Stimulated activated CD8-positive, alpha-beta memory T cell treated with anti-CD3 and anti-CD28 coated beads, Interleukin-2, amount 100 ng/mL, for 1 hour (primary cell): ENCODE measurements around the gene CAPN15.
A peak's percentile ranks its signal among the peaks of the same experiment; 100 is the strongest.
"Not testable (repeated sequence)": the region's sequence is repeated elsewhere in the genome, so short reads cannot be mapped to it uniquely, and the experiment has no call there.

Source experiments
- DNase-seq, 2 donors: peaks; one replicate each; pipeline ENCODE4 v3.0.0-alpha.2; 2020; ENCODE audit warnings: low read depth in 2 of 2

Gene CAPN15

DNA sequence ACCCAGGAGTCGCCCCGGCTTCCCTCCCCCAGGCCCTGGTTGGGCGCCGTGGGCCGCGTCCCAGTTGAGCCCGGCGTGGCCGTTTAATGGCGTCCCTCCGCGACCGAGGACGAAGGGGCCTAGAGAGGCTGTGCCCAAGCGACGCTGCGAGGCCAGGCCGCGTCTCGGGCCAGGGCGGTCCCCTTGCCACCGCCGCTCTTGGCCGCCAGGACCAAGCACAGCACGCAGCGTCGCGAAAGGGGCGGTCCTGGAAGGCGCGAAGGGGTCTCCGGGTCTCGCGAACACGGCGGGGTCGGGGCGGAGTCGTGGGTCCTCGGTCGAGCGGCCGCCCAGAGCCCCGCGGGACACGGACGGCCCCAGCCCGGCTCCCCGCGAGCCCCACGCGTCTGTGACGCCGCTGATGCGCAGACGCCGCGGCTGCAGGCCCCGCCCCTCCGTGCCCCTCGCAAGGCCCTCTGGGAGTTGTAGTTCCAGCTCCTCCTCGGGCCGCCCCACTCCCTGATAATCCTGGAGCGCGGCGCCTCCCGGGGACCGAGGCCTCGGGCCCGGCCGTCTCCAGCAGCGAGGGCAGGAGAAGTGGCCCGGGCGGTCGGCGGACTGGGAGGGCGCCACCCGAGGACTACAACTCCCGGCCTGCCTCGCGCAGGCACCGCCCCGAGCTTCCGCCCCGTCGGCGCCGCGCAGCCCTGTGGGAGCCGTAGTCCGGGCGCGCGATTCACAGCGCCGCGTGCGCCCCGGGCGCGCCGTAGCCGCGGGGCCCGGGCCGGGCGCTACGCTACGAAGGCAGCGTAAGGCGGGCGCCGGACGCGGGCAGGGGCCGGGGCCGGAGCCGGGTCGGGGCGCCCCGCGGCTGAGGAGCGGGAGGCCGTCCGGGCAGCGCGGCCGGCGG is at the start of gene CAPN15:
CAPN15 (plus strand) TSS at position 698 of the 889 bp plus-strand sequence. CDS start 19,127 bp downstream, outside the sequence.
- DNase-seq, result peak; percentile 70 to 77

GRCh38 chr16:478287-478686 is 49.2 kb upstream of the CAPN15 start:
- not testable (repeated sequence) for DNase-seq

- no peak for DNase-seq
These were observed 44.9 kb upstream of the CAPN15 start for GRCh38 chr16:482468-483185.

- DNase-seq, result no peak
These were observed 44.0 kb upstream of the CAPN15 start for GRCh38 chr16:483341-484075.

- no peak for DNase-seq
These were observed 37.9 kb upstream of the CAPN15 start for GRCh38 chr16:489606-490005.

GRCh38 chr16:490768-491167 is 36.7 kb upstream of the CAPN15 start:
- DNase-seq, result no peak

GRCh38 chr16:491220-491919 is 36.1 kb upstream of the CAPN15 start:
- DNase-seq, result no peak

DNA sequence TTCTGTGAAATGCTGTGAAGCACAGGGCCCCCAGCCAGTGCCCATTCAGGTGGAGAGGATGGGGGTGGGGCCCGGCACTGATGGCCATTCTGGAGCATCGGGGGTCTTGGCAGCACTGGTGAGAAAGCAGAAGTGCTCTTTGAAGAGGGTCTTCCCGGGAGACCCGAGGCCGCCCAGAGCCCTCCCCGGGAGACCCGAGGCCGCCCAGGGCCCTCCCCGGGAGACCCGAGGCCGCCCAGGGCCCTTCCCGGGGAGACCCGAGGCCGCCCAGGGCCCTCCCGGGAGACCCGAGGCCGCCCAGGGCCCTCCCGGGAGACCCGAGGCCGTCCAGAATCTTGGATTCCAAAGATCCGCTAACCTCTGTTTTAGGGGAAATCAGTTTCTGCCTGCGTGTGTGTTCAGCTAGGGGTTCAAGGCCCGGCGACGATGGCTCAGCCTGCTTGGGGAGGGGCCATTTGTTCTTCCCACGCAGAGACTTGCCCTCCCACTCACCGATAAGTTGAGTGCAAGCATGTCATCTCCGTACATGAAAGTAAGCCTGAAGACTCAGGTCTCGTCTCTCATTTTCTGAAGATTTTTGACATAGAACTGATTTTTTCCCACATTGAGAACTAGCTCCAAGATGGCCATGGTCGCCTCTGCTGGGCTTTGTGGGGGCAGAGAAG is 35.2 kb upstream of the CAPN15 start:
- no peak for DNase-seq

- DNase-seq, result not testable (repeated sequence)
These were observed 32.8 kb upstream of the CAPN15 start for GRCh38 chr16:494676-495075.

DNA sequence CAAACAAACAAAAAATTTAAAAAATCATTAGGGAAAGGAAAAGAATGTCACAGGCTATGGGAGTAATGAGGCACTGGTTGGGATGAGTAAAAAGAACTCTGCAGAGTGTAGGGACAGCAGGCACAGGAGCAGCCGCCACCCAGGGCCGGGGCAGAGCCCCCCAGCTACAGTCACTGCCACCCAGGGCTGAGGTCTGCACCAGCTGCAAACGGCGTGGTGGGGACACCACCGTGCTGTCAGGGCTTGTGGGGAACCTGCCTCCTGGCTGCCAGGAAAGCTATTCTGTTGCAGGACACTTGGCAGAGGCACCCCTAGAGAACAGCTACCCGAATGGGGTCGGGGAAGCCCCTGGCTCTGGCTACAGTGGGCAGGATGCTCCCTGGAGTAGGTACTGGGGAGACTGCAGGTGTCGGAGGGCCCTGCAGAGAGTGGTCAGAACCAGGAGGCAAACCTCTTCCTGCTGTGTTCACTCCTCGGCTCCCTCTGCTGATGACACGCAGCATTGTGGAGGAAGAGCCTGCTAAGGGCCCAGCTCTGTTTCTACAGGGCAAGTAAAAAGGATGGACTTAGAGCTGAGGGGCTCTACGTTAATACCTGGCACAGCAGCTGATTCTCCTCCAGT is 32.3 kb upstream of the CAPN15 start:
- no peak for DNase-seq

DNA sequence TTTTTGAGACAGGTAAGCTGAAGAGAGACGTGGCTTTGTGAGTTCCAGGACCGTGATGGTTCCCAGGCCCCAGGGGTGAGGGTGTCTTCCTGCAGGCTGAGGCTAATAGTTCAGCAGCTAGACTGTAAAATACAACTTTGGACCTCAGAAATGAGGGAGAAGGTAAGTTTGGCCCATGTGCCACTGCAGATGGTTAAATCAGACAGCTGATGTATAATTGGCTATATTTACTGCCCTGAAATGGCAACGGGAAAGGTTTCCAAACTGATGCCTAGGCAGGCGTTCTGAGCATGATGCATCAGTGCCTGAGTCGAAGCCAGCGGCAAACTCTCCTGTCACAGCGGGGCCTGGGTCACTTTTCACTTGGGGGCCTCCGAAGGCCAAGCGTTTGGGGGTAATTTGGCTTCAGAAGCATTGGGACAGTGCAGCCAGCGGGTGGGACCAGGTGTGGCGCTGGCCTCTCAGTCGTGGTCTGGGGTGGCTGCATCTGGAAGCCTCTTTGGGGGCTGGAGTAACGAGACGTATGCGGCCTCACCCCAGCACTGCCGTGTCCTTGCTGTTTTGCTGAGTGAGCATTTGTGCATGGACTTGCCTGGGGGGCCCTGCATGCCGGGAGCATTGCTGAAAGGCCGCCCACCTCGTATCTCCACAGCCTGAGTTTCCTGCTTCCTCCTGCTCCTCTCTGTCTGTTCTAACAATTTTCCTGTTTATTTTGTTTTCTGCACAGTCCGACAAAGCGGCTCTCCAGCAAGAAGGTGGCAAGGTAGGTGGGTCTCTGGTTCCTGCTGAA is 31.2 kb upstream of the CAPN15 start:
- no peak for DNase-seq

DNA sequence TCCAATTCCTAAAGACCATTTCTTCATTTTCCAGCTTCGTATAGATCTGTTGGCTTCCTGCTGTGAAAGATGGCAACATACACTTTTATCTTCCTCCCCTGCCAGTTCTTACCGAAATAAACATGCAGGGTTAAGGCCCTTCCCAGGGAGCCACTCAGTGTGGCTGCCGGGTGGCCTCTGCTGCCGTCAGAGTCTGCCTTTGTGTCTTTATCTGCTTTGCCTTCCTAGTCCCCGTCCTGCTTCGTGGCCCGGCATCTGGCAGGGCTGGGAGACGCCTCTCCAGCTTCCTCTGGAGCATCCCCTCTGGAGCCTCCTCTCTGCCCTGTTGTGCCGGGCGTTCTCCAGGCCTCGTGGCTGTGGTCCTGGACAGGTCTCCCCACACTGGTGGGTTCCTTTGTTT is 30.3 kb upstream of the CAPN15 start:
- DNase-seq, result no peak

DNA sequence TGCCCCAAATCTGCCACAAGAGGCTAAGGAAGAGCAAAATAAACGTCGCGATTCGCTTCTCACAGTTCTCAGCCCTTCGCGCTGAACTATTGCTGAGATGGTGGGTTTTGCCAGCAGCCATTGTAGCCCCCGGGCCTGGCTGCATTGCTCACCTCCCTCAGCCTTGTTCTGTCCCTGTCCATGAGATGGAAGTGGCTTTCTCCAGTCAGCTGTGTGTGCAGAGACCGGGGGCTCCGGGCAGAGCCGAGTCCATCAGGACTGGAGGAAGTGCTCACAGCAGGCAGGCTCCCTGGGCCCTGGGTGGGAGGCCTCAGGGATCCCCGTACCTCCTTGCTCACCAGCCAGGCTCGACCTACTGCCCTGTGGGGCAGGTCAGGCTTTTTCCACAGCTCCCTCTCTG is 27.6 kb upstream of the CAPN15 start:
- no peak for DNase-seq

GRCh38 chr16:500709-501108 is 26.8 kb upstream of the CAPN15 start:
- no peak for DNase-seq

GRCh38 chr16:502179-502943 is 25.2 kb upstream of the CAPN15 start:
- no peak for DNase-seq

DNA sequence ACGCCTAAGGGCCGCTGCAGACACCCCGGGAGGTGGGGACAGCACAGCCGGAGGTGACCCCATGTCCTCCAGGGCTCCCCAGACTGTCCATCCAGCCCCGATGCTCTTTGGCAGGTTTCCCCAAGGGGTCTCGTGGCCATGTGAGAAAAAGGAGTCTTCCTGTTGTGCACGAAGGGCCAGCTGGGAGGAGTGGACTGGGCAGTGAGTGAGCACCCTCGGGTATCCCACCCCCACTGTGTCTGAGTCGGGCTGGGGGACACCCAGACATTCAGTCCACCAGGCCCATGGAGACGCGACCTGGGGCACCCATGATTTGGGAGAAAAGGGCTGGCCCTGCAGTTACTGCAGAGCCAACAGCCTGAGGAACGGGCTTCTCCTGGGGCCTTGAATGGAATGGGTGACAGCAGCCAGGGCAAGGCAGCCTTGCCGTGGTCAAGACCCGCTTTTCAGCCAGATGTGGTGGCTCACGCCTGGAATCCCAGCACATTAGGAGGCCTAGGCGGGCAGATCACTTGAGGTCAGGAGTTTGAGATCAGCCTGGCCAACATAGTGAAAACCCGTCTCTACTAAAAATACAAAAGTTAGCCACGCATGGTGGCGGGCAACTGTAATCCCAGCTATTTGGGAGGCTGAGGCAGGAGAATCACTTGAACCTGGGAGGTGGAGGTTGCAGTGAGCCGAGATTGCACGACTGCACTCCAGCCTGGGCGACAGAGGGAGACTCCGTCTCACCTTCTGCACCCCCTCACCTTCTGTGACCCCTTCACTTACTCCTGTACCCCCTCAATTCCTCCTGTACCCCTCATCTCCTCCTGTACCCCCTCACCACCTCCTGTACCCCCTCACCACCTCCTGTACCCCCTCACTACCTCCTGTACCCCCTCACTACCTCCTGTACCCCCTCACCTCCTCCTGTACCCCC is 24.1 kb upstream of the CAPN15 start:
- DNase-seq, result no peak

GRCh38 chr16:505479-506245 is 21.9 kb upstream of the CAPN15 start:
- no peak for DNase-seq
